Right kidney (tissue), 1 donor: ENCODE measurements around the gene ATG2A.
A peak's percentile ranks its signal among the peaks of the same experiment; 100 is the strongest.
"Not testable (repeated sequence)": the region's sequence is repeated elsewhere in the genome, so short reads cannot be mapped to it uniquely, and the experiment has no call there.

Experiments used
- DNase-seq: peaks from one replicate; pipeline ENCODE4 v3.0.0-alpha.2; 2016

ATG2A gene

GRCh38 chr11:64854534-64855502 lies 62.2 kb downstream of the ATG2A start:
- DNase-seq, result no peak

GRCh38 chr11:64854157-64854533 lies 62.9 kb downstream of the ATG2A start:
- no peak for DNase-seq

- DNase-seq, result no peak
These were observed 63.3 kb downstream of the ATG2A start for GRCh38 chr11:64853709-64854108.

- no peak for DNase-seq
These were observed 64.1 kb downstream of the ATG2A start for GRCh38 chr11:64852804-64853509.

GRCh38 chr11:64851831-64852351 lies 65.1 kb downstream of the ATG2A start:
- DNase-seq, result no peak

GRCh38 chr11:64850979-64851567 lies 65.9 kb downstream of the ATG2A start:
- no peak for DNase-seq

GRCh38 chr11:64849598-64850356 lies 67.2 kb downstream of the ATG2A start:
- no peak for DNase-seq

- no peak for DNase-seq
These were observed 68.0 kb downstream of the ATG2A start for GRCh38 chr11:64848826-64849597.

- no peak for DNase-seq
These were observed 68.7 kb downstream of the ATG2A start for GRCh38 chr11:64848214-64848825.

GRCh38 chr11:64846998-64847666 lies 69.9 kb downstream of the ATG2A start:
- DNase-seq, result peak; percentile 73

GRCh38 chr11:64845776-64846129 lies 71.3 kb downstream of the ATG2A start:
- not testable (repeated sequence) for DNase-seq

- DNase-seq, result no peak
These were observed 71.8 kb downstream of the ATG2A start for GRCh38 chr11:64845129-64845775.
